HCT116 (cell line): Measurements from ENCODE around the gene ENTPD3. TPM values are rescaled to one million over a fixed set of nuclear protein-coding genes. Genes with fewer than 3 reads are reported as not detected.

Experiments used
- ATAC-seq: fragments of 200-7000 bp; cut with Tn5 transposase; 2 replicates; pipeline ENCODE4 v1.9.1; 2020; ENCODE audit warnings: mild to moderate bottlenecking, moderate library complexity
- Bru-seq: library from RNA; stranded (reverse); fragments of 400-500 nt; gene quantifications from one replicate; lab custom pipeline; 2021; lab: Mats Ljungman, UMichigan
- BruChase-seq, 2 experiments: library from RNA; stranded (reverse); fragments of 400-500 nt; gene quantifications; one replicate each; lab custom pipeline; 2021; lab: Mats Ljungman, UMichigan
- BruUV-seq: library from RNA; stranded (reverse); fragments of 400-500 nt; replicated peaks from 2 replicates; lab custom pipeline; 2021; lab: Mats Ljungman, UMichigan
- CTCF ChIA-PET: fragments of 300-600 bp; sonication (Branson Sonifier 250); formaldehyde crosslinking; loops from one replicate; lab custom pipeline; 2021; ENCODE audit warnings: antibody characterized with exemption; lab: Charles Lee
- POLR2A ChIA-PET: fragments of 300-600, 350-600 bp; sonication (Branson Sonifier 250); formaldehyde crosslinking; loops from one replicate; lab custom pipeline; 2021; ENCODE audit warnings: antibody characterized with exemption; lab: Charles Lee
- RAD21 ChIA-PET, 2 experiments: fragments of 300-600 bp; sonication (Branson Sonifier 250); formaldehyde crosslinking; loops; one replicate each; lab custom pipeline; 2023; ENCODE audit warnings: low total read pairs in 2 of 2; ENCODE audit not compliant: uncharacterized antibody in 2 of 2, unreplicated experiment in 2 of 2, low non-redundant PET in 1 of 2; lab: Charles Lee
- DNase-seq: peaks from one replicate; pipeline ENCODE4 v3.0.0-alpha.2; 2010; ENCODE audit warnings: low read depth, low spot score
- H2AFZ ChIP-seq: fragments of 200-600 bp; shearing (Covaris generic), sonication (generic); 2 replicates; pipeline ENCODE4 v1.6.1; 2017; ENCODE audit warnings: low read depth, mixed run types, mixed read lengths, antibody characterized with exemption, low read length; ENCODE audit not compliant: poor library complexity, severe bottlenecking
- H3K27ac ChIP-seq: 2 replicates; pipeline ENCODE4 v1.5.1; 2012; ENCODE audit warnings: low read depth, low read length
- H3K27me3 ChIP-seq: fragments of 200-600 bp; sonication (generic); 2 replicates; pipeline ENCODE4 v1.6.1; 2016; ENCODE audit warnings: mixed run types, low read length, mixed read lengths; ENCODE audit not compliant: insufficient read depth
- H3K36me3 ChIP-seq, 2 experiments: fragments of 200-500 bp in 1 of 2; fragments of 200-600 bp in 1 of 2; sonication (Bioruptor generic) in 1 of 2; sonication (generic) in 1 of 2; 2 replicates each; pipeline versions ENCODE4 v1.5.1 to v1.6.1; 2014 to 2016; ENCODE audit warnings: low read length in 2 of 2, inconsistent platforms in 1 of 2, mixed read lengths in 1 of 2, mixed run types in 1 of 2; ENCODE audit not compliant: insufficient read depth in 2 of 2, control insufficient read depth in 1 of 2
- H3K4me1 ChIP-seq, 2 experiments: fragments of 200-600 bp in 1 of 2; sonication (generic) in 1 of 2; 2 replicates each; pipeline versions ENCODE4 v1.5.1 to v1.6.1; 2012 to 2017; ENCODE audit warnings: low read length in 2 of 2, inconsistent platforms in 1 of 2, mild to moderate bottlenecking in 1 of 2, mixed read lengths in 1 of 2, mixed run types in 1 of 2, moderate library complexity in 1 of 2; ENCODE audit not compliant: insufficient read depth in 2 of 2, control insufficient read depth in 1 of 2
- H3K4me2 ChIP-seq: fragments of 200-600 bp; sonication (generic); 2 replicates; pipeline ENCODE4 v1.6.1; 2017; ENCODE audit warnings: mixed run types, low read length, mixed read lengths
- H3K4me3 ChIP-seq, 2 experiments: fragments of 200-600 bp in 1 of 2; sonication (generic) in 1 of 2; replicated peaks in 1 of 2; 2 replicates each; pipeline ENCODE4 v1.5.1; 2011 to 2016; ENCODE audit warnings: low read length in 2 of 2, control low read depth in 1 of 2, low read depth in 1 of 2, mild to moderate bottlenecking in 1 of 2, mixed read lengths in 1 of 2, mixed run types in 1 of 2
- H3K79me2 ChIP-seq: fragments of 200-600 bp; sonication (generic); 2 replicates; pipeline ENCODE4 v1.6.1; 2017; ENCODE audit warnings: mild to moderate bottlenecking, mixed run types, low read length, moderate library complexity, mixed read lengths; ENCODE audit not compliant: insufficient read depth
- H3K9ac ChIP-seq: fragments of 200-600 bp; sonication (generic); 2 replicates; pipeline ENCODE4 v1.6.1; 2016; ENCODE audit warnings: low read length, mixed read lengths
- H3K9me2 ChIP-seq: fragments of 200-600 bp; sonication (generic), shearing (Covaris generic); 2 replicates; pipeline ENCODE4 v1.6.1; 2017; ENCODE audit warnings: mixed run types, mild to moderate bottlenecking, moderate library complexity; ENCODE audit not compliant: insufficient read depth
- H3K9me3 ChIP-seq, 2 experiments: fragments of 200-500 bp in 1 of 2; fragments of 200-600 bp in 1 of 2; sonication (Bioruptor generic) in 1 of 2; sonication (generic) in 1 of 2; 2 replicates each; pipeline ENCODE4 v1.6.1; 2014 to 2017; ENCODE audit warnings: low read length in 2 of 2, mixed read lengths in 2 of 2, inconsistent platforms in 1 of 2, low read depth in 1 of 2, mild to moderate bottlenecking in 1 of 2, mixed run types in 1 of 2, moderate library complexity in 1 of 2; ENCODE audit not compliant: control insufficient read depth in 1 of 2, insufficient read depth in 1 of 2
- H4K20me1 ChIP-seq: fragments of 200-600 bp; sonication (generic), shearing (Covaris generic); 2 replicates; pipeline ENCODE4 v1.6.1; 2017; ENCODE audit warnings: mixed run types, mild to moderate bottlenecking, moderate library complexity; ENCODE audit not compliant: insufficient read depth
- CEBPB ChIP-seq: IDR thresholded peaks from 2 replicates; pipeline ENCODE4 v1.6.1; 2012; ENCODE audit warnings: low read depth
- CTCF ChIP-seq, 3 experiments: fragments of 200-600 bp in 1 of 3; sonication (generic) in 1 of 3; IDR thresholded peaks in 2 of 3; conservative IDR thresholded peaks in 1 of 3; 2 replicates each; pipeline ENCODE4 v1.5.1; 2012 to 2017; ENCODE audit warnings: low read depth in 2 of 3, low read length in 2 of 3, antibody characterized with exemption in 1 of 3, borderline replicate concordance in 1 of 3, control low read depth in 1 of 3, mild to moderate bottlenecking in 1 of 3, mixed read lengths in 1 of 3, mixed run types in 1 of 3, moderate library complexity in 1 of 3; ENCODE audit not compliant: insufficient read depth in 1 of 3
- EGR1 ChIP-seq: IDR thresholded peaks from 2 replicates; pipeline ENCODE4 v1.6.1; 2012; ENCODE audit warnings: low read depth
- ELF1 ChIP-seq: IDR thresholded peaks from 2 replicates; pipeline ENCODE4 v1.6.1; 2012; ENCODE audit warnings: low read depth, borderline replicate concordance
- EZH2 ChIP-seq: fragments of 200-600 bp; sonication (generic); IDR thresholded peaks from 2 replicates; pipeline ENCODE4 v1.6.1; 2017; ENCODE audit warnings: antibody characterized with exemption, mixed run types
- EZH2phosphoT487 ChIP-seq: fragments of 200-600 bp; IDR thresholded peaks from 2 replicates; pipeline ENCODE4 v1.6.1; 2018; ENCODE audit warnings: antibody characterized with exemption, borderline replicate concordance
- POLR2AphosphoS5 ChIP-seq: IDR thresholded peaks from 2 replicates; pipeline ENCODE4 v1.6.1; 2011; ENCODE audit warnings: mild to moderate bottlenecking, low read depth, low read length, moderate library complexity
- SP1 ChIP-seq: IDR thresholded peaks from 2 replicates; pipeline ENCODE4 v1.6.1; 2012; ENCODE audit warnings: low read depth
- SRF ChIP-seq: IDR thresholded peaks from 2 replicates; pipeline ENCODE4 v1.6.1; 2012; ENCODE audit warnings: low read depth
- YY1 ChIP-seq: IDR thresholded peaks from 2 replicates; pipeline ENCODE4 v1.6.1; 2011; ENCODE audit warnings: low read length, low read depth, moderate library complexity, mild to moderate bottlenecking; ENCODE audit not compliant: insufficient replicate concordance; ENCODE audit errors: extremely low read depth
- ZFX ChIP-seq: fragments of 450-650 bp; IDR thresholded peaks from 2 replicates; pipeline ENCODE4 v1.6.1; 2017
- ZNF274 ChIP-seq: fragments of 200-500 bp; sonication (Bioruptor generic); IDR thresholded peaks from 2 replicates; pipeline ENCODE4 v1.6.1; 2014; ENCODE audit warnings: mild to moderate bottlenecking, low read depth, low read length, inconsistent platforms
- intact Hi-C: fragments of 100-400 bp; cut with micrococcal nuclease; formaldehyde crosslinking; loops from 2 replicates; pipeline ENCODE4 v1.10.0; 2022
- long read RNA-seq: library from polyadenylated mRNA; unstranded; transcript quantifications from one replicate; pipeline ENCODE4 v2.0.0, GENCODE V29; 2021; ENCODE audit not compliant: unreplicated experiment
- polyA plus RNA-seq: library from polyadenylated mRNA; unstranded; fragments of >200 nt; gene quantifications from 2 replicates; pipeline ENCODE4 v1.2.1, GENCODE V29; 2012; ENCODE audit warnings: missing spikeins
- total RNA-seq: library from RNA; stranded (reverse); gene quantifications from one replicate; pipeline ENCODE4 v1.2.1, GENCODE V29; 2021; ENCODE audit not compliant: unreplicated experiment
- TF ChIP-seq, protein P1 (sequence below): IDR thresholded peaks from 2 replicates; pipeline ENCODE4 v1.6.1; 2012; ENCODE audit warnings: low read depth
- TF ChIP-seq, protein P2 (sequence below): IDR thresholded peaks from 2 replicates; pipeline ENCODE4 v1.6.1; 2012

ENTPD3 gene, protein sequence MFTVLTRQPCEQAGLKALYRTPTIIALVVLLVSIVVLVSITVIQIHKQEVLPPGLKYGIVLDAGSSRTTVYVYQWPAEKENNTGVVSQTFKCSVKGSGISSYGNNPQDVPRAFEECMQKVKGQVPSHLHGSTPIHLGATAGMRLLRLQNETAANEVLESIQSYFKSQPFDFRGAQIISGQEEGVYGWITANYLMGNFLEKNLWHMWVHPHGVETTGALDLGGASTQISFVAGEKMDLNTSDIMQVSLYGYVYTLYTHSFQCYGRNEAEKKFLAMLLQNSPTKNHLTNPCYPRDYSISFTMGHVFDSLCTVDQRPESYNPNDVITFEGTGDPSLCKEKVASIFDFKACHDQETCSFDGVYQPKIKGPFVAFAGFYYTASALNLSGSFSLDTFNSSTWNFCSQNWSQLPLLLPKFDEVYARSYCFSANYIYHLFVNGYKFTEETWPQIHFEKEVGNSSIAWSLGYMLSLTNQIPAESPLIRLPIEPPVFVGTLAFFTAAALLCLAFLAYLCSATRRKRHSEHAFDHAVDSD
- total RNA-seq (not detected), Bru-seq, nascent RNA (not detected), BruChase-seq, experiment 1, labeled RNA remaining after a 6-hour chase (not detected), BruChase-seq, experiment 2, labeled RNA remaining after a 2-hour chase (not detected)
- 0.01 TPM in 1 of 2 replicates, not detected in the other for polyA plus RNA-seq
- long read RNA-seq = 0 reads

GRCh38 chr3:40387001-40387894 is at the start of gene ENTPD3:
ENTPD3 (plus strand) TSS chr3:40387184; CDS start chr3:40388058, 874 bp downstream.
- Histone ChIP-seq H3K27ac (no peak within 1 kb of the TSS), H3K27me3 (no peaks in the 10 kb centered on the region), H3K4me2 (no peak within 1 kb of the TSS), H3K4me1 (peaks cover 0 to 8% of the 10 kb centered on the region in 2 experiments; a peak in 1 of 4 replicates), H3K36me3 (no peaks in the 10 kb centered on the region), H3K9ac (no peak within 1 kb of the TSS), H3K79me2 (no peaks in the 10 kb centered on the region), H2AFZ (no peak within 1 kb of the TSS), H3K9me3 (no peaks in the 10 kb centered on the region), H3K9me2 (no peaks in the 10 kb centered on the region), H4K20me1 (no peaks in the 10 kb centered on the region), H3K4me3 (no peak within 1 kb of the TSS)
- POLR2A ChIA-PET = interaction anchor here (0.5 kb wide), 1 partner anchor 1769 kb away, joined by 3 read pairs; no protein-coding TSS in a partner anchor
- BruUV-seq = no TSS peak
- DNase-seq (no peak), ATAC-seq (no peak)
- RAD21 ChIA-PET = no interaction called here
- CTCF ChIA-PET = no interaction called here
- intact Hi-C loops = no loop called here
- TF ChIP-seq CTCF (IDR thresholded peaks at IDR 0.05 in 2 of 3, conservative IDR thresholded peaks at IDR 0.05 in 1 of 3; ENCODE audit: borderline replicate concordance in 1 of 3, insufficient read depth in 1 of 3, low read depth in 2 of 3, low read length in 2 of 3) (no peak), EGR1 (no peak), ELF1 (no peak), EZH2phosphoT487 (no peak), SRF (no peak), POLR2AphosphoS5 (no peak), YY1 (no peak), ZNF274 (no peak), ZFX (no peak), CEBPB (no peak), EZH2 (no peak), SP1 (no peak)
- TF ChIP-seq, protein P1, sequence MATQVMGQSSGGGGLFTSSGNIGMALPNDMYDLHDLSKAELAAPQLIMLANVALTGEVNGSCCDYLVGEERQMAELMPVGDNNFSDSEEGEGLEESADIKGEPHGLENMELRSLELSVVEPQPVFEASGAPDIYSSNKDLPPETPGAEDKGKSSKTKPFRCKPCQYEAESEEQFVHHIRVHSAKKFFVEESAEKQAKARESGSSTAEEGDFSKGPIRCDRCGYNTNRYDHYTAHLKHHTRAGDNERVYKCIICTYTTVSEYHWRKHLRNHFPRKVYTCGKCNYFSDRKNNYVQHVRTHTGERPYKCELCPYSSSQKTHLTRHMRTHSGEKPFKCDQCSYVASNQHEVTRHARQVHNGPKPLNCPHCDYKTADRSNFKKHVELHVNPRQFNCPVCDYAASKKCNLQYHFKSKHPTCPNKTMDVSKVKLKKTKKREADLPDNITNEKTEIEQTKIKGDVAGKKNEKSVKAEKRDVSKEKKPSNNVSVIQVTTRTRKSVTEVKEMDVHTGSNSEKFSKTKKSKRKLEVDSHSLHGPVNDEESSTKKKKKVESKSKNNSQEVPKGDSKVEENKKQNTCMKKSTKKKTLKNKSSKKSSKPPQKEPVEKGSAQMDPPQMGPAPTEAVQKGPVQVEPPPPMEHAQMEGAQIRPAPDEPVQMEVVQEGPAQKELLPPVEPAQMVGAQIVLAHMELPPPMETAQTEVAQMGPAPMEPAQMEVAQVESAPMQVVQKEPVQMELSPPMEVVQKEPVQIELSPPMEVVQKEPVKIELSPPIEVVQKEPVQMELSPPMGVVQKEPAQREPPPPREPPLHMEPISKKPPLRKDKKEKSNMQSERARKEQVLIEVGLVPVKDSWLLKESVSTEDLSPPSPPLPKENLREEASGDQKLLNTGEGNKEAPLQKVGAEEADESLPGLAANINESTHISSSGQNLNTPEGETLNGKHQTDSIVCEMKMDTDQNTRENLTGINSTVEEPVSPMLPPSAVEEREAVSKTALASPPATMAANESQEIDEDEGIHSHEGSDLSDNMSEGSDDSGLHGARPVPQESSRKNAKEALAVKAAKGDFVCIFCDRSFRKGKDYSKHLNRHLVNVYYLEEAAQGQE = no peak
- TF ChIP-seq, protein P2, sequence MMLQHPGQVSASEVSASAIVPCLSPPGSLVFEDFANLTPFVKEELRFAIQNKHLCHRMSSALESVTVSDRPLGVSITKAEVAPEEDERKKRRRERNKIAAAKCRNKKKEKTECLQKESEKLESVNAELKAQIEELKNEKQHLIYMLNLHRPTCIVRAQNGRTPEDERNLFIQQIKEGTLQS = no peak
